ENCODE results near the gene MDK.

MDK gene

DNA sequence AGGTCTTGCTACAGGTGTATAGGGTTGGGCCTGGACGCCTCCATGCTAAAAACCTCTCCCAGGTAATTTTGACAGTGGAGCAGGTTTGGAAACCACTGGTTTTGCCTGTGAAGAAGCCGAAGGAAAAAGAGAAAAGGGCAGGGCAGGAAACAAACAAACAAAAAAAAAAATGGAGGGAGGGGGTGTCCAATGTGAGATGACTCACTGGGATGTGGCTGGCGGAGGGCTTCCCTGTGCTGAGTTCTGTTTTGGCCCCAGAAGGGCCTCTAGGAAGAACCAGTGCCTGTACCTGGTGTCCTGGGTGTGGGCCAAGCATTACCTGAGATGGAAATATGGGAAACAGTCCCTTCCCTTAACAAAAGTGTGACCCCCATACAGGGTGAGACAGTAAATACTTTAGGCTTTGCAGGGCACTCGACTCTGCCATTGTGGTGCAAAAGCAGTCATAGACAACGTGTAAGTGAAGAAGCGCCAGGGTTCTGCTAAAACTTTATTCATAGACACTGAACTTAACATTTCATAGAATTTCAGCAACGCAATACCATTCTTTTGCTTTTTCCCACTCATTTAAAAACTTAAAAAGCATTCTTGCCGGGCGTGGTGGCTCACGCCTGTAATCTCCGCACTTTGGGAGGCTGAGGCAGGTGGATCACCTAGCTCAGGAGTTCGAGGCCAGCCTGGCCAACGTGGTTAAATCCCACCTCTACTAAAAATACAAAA, 43.7 kb upstream of the MDK start (continued):
- TF ChIP-seq POU6F1 (CRISPR knock-in tag; IDR thresholded peaks at IDR 0.05; ENCODE audit: borderline replicate concordance, low read depth): no peak

DNA sequence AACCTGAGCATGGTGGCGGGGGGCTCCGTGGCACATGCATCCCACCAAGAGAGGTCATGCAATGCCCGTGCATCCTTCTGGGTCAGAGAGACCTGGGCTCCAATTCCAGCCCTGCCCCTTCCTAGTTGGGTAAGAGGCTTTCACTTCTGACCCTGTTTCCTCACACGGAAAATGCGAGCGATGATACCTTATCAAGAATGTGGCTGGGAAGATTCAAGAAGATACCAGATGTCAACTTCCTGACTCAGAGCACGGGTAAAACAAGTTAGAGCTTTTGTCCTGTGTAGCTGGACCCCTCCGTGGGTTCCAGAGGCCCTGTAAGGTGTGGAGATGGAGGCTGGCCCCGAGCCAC, 42.9 kb upstream of the MDK start:
- TF ChIP-seq ISL1 (CRISPR knock-in tag; IDR thresholded peaks at IDR 0.05): no peak
- TF ChIP-seq ZFP3 (CRISPR knock-in tag; IDR thresholded peaks at IDR 0.05): no peak
- no peak for TF ChIP-seq TSHZ2 (CRISPR knock-in tag; IDR thresholded peaks at IDR 0.05)
- TF ChIP-seq TCF4 (CRISPR knock-in tag; IDR thresholded peaks at IDR 0.05; ENCODE audit: borderline replicate concordance): no peak
- no peak for TF ChIP-seq POU6F1 (CRISPR knock-in tag; IDR thresholded peaks at IDR 0.05; ENCODE audit: borderline replicate concordance, low read depth)
- no peak for TF ChIP-seq RARB (CRISPR knock-in tag; IDR thresholded peaks at IDR 0.05)
- no peak for TF ChIP-seq CREB5 (CRISPR knock-in tag; IDR thresholded peaks at IDR 0.05; ENCODE audit: low read depth)
- TF ChIP-seq SNAI2 (CRISPR knock-in tag; IDR thresholded peaks at IDR 0.05): no peak
- TF ChIP-seq ZNF70 (CRISPR knock-in tag; IDR thresholded peaks at IDR 0.05): no peak
- TF ChIP-seq GLIS3 (CRISPR knock-in tag; IDR thresholded peaks at IDR 0.05): no peak
- TF ChIP-seq TOX (CRISPR knock-in tag; IDR thresholded peaks at IDR 0.05; ENCODE audit: borderline replicate concordance): no peak
- no peak for TF ChIP-seq ZNF8 (CRISPR knock-in tag; IDR thresholded peaks at IDR 0.05)
- no peak for TF ChIP-seq BACH2 (CRISPR knock-in tag; IDR thresholded peaks at IDR 0.05; ENCODE audit: borderline replicate concordance)
- TF ChIP-seq CSDC2 (CRISPR knock-in tag; IDR thresholded peaks at IDR 0.05): no peak
- TF ChIP-seq PPARA (CRISPR knock-in tag; IDR thresholded peaks at IDR 0.05; ENCODE audit: borderline replicate concordance): no peak
- no peak for TF ChIP-seq ESRRG (CRISPR knock-in tag; IDR thresholded peaks at IDR 0.05)
- TF ChIP-seq PATZ1 (CRISPR knock-in tag; IDR thresholded peaks at IDR 0.05; ENCODE audit: borderline replicate concordance): no peak
- no peak for TF ChIP-seq OSR1 (CRISPR knock-in tag; IDR thresholded peaks at IDR 0.05)
- TF ChIP-seq ZFP30 (CRISPR knock-in tag; IDR thresholded peaks at IDR 0.05): no peak
- ATAC-seq: no peak; the same call in 2 of the 3 replicates

DNA sequence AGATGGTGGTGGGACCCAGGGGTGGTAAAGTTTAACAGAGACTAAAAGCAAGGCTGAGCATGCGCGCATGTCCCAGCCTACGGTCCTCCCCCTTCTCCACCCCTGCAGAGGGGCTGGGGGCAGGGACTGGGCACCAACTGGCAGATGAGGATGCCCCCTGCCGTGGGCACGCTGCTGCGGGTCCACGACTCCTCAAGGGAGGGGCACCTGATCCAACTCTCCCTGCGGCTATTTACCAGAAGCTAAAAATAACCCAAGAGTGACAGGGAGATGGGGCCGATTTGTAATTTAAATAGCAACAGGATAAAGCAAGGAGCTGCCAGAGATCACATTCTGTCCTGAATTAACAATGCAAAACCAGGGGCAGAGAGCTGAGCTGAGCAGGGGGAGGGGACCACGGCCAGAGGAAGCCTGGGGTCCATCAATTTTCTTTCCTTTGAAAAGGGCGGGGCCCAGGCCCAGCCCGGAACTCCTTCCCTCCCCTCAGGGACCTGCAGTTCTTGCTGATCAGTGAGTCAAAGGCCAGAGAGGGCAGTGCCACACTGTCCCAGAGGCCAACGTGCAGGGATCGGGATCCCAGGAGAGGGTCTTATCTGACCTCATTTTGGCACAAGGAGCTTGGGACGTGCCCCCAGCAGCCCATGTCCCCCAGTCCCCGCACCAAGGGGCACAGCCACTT, 42.3 kb upstream of the MDK start:
- ATAC-seq: peak; percentile 21; the same call in 2 of the 3 replicates
- TF ChIP-seq ZFP3 (CRISPR knock-in tag; IDR thresholded peaks at IDR 0.05) (no peak), ZC3H10 (CRISPR knock-in tag; IDR thresholded peaks at IDR 0.05) (no peak), ESRRG (CRISPR knock-in tag; IDR thresholded peaks at IDR 0.05) (no peak), TSHZ2 (CRISPR knock-in tag; IDR thresholded peaks at IDR 0.05) (no peak), PATZ1 (CRISPR knock-in tag; IDR thresholded peaks at IDR 0.05; ENCODE audit: borderline replicate concordance) (no peak), SNAI2 (CRISPR knock-in tag; IDR thresholded peaks at IDR 0.05) (no peak)
